GM19099 (cell line): ENCODE results near the gene LUC7L3.

Experiments used
- POLR2A ChIP-seq: IDR thresholded peaks from 3 replicates; pipeline ENCODE4 v1.6.1; 2011; ENCODE audit warnings: low read depth; ENCODE audit not compliant: insufficient read length; ENCODE audit errors: extremely low read depth

LUC7L3 gene

GRCh38 chr17:50696365-50696879, 23.0 kb upstream of the LUC7L3 start:
- no peak for TF ChIP-seq POLR2A

- TF ChIP-seq POLR2A: no peak
Observed at GRCh38 chr17:50697062-50697461, 22.3 kb upstream of the LUC7L3 start.

- no peak for TF ChIP-seq POLR2A
Observed at GRCh38 chr17:50697663-50698272, 21.6 kb upstream of the LUC7L3 start.

- TF ChIP-seq POLR2A: no peak
Observed at GRCh38 chr17:50699410-50699809, 20.0 kb upstream of the LUC7L3 start.

GRCh38 chr17:50703162-50703561, 16.2 kb upstream of the LUC7L3 start:
- no peak for TF ChIP-seq POLR2A

GRCh38 chr17:50707289-50708049, 11.9 kb upstream of the LUC7L3 start, which contains the start of gene ANKRD40:
Gene ANKRD40 (minus strand): TSS chr17:50707914. CDS start chr17:50707654, 260 bp downstream.
- TF ChIP-seq POLR2A: peak; percentile 76

- TF ChIP-seq POLR2A: no peak
Observed at GRCh38 chr17:50708050-50709000, 11.1 kb upstream of the LUC7L3 start.

- TF ChIP-seq POLR2A: no peak
Observed at GRCh38 chr17:50710025-50710424, 9.4 kb upstream of the LUC7L3 start.

GRCh38 chr17:50710650-50711049, 8.8 kb upstream of the LUC7L3 start:
- no peak for TF ChIP-seq POLR2A

GRCh38 chr17:50712641-50713040, 6.8 kb upstream of the LUC7L3 start:
- TF ChIP-seq POLR2A: no peak

- TF ChIP-seq POLR2A: no peak
Observed at GRCh38 chr17:50715471-50715870, 3.9 kb upstream of the LUC7L3 start.

GRCh38 chr17:50719924-50720794, 756 bp downstream of the LUC7L3 start:
- TF ChIP-seq POLR2A: no peak

- no peak for TF ChIP-seq POLR2A
Observed at GRCh38 chr17:50721194-50722010, 2.0 kb downstream of the LUC7L3 start.
